ENCODE measurements around the gene CNPY1. TPM values are rescaled to one million over a fixed set of nuclear protein-coding genes. Genes with fewer than 3 reads are reported as not detected.

Gene CNPY1
- total and polyA plus RNA-seq, 9 of the 15 experiments (the other 6 are each of a cell fraction or from before 2014, with no cell fraction given) = not detected

DNA sequence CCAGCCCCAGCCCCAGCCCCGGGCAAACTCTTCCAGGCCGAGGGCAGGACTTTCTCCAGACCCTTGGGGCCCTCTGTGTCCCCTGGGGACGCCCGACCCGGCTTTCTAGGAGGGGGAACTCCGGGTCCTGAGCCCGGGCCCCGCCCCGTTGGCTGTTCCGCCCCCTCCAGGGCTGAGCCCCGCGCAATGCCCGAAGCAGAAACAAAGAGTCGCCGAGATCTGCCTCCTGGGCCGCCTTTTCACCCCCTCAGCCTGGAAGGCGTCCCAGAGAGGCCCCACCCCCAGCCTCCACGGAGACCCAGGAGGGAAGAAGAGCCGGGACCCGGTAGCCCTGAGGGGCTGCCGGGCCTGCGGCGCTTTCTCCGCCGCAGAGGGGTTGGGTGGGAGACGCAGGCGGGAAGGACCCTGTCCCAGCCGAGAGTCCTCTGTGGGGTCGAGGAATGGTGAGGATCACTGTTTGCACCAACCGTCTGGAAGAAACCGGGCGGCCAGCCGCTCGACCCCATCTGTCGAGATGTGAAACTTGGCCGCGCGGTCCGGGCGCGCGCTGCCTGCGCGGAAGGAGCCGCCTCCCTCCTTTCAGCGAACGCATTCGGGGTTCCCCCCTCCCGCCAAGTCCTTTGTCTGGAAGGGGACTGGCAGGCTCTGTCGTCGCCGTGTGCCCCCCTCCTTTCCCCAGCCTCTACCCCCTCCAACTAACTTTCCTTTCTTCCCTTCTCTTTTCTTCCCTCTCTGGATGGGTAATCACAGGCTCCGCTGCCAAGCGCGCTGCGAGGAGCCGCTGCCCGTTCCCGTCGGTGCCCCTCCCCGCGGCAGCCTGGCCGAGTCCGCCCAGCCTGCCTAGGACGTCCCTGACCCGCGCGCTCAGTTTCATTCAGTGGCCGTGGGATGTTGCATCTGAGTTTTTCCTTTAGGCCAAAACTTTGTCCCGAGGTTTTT lies 78.2 kb downstream of the CNPY1 start (continued):
- no peak for TF ChIP-seq EZH2 (IDR thresholded peaks at IDR 0.05; ENCODE audit: borderline replicate concordance, low read depth, low read length)
- TF ChIP-seq ARID2 (IDR thresholded peaks at IDR 0.05) = no peak
- TF ChIP-seq, protein P1, sequence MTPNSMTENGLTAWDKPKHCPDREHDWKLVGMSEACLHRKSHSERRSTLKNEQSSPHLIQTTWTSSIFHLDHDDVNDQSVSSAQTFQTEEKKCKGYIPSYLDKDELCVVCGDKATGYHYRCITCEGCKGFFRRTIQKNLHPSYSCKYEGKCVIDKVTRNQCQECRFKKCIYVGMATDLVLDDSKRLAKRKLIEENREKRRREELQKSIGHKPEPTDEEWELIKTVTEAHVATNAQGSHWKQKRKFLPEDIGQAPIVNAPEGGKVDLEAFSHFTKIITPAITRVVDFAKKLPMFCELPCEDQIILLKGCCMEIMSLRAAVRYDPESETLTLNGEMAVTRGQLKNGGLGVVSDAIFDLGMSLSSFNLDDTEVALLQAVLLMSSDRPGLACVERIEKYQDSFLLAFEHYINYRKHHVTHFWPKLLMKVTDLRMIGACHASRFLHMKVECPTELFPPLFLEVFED (CRISPR knock-in tag; conservative IDR thresholded peaks at IDR 0.05) = no peak
- TF ChIP-seq HMG20B (CRISPR knock-in tag; IDR thresholded peaks at IDR 0.05) = no peak
- no peak for TF ChIP-seq MAFG (tag; conservative IDR thresholded peaks at IDR 0.05)
- no peak for TF ChIP-seq IFI16 (CRISPR knock-in tag; IDR thresholded peaks at IDR 0.05)
- TF ChIP-seq ZNF707 (CRISPR knock-in tag; conservative IDR thresholded peaks at IDR 0.05) = no peak
- TF ChIP-seq DIDO1 (tag; IDR thresholded peaks at IDR 0.05; ENCODE audit: low read depth) = no peak

All from K562 (cell line).